H9 (cell line): ENCODE data around the gene IL18R1. TPM values are rescaled to one million over a fixed set of nuclear protein-coding genes. Genes with fewer than 3 reads are reported as not detected.

Experiments
- DNase-seq: peaks from one replicate; pipeline ENCODE4 v3.0.0-alpha.2; 2017
- H2AFZ ChIP-seq: one replicate; pipeline ENCODE4 v1.6.1; 2013; ENCODE audit warnings: mild to moderate bottlenecking, low read length, control low read depth, moderate library complexity
- H2AK5ac ChIP-seq: 2 replicates; pipeline ENCODE4 v1.6.1; 2013; ENCODE audit warnings: low read length, control low read depth, mixed read lengths; ENCODE audit not compliant: insufficient read length
- H2BK120ac ChIP-seq: one replicate; pipeline ENCODE4 v1.6.1; 2013; ENCODE audit warnings: low read depth, mild to moderate bottlenecking, low read length, control low read depth, inconsistent platforms; ENCODE audit not compliant: poor library complexity, severe bottlenecking
- H2BK12ac ChIP-seq: 2 replicates; pipeline ENCODE4 v1.6.1; 2013; ENCODE audit warnings: low read length, control low read depth, mixed read lengths, low read depth; ENCODE audit not compliant: insufficient read length
- H2BK15ac ChIP-seq: 2 replicates; pipeline ENCODE4 v1.6.1; 2013; ENCODE audit warnings: low read depth, low read length, control low read depth
- H2BK20ac ChIP-seq: one replicate; pipeline ENCODE4 v1.6.1; 2013; ENCODE audit warnings: low read depth, mild to moderate bottlenecking, low read length, control low read depth, inconsistent platforms; ENCODE audit not compliant: poor library complexity, severe bottlenecking
- H2BK5ac ChIP-seq: 2 replicates; pipeline ENCODE4 v1.6.1; 2013; ENCODE audit warnings: low read length, control low read depth, mixed read lengths; ENCODE audit not compliant: insufficient read length
- H3K14ac ChIP-seq: 2 replicates; pipeline ENCODE4 v1.6.1; 2013; ENCODE audit warnings: low read length, control low read depth; ENCODE audit not compliant: insufficient read depth
- H3K18ac ChIP-seq: 2 replicates; pipeline ENCODE4 v1.6.1; 2013; ENCODE audit warnings: low read depth, mild to moderate bottlenecking, mixed read lengths, low read length, control low read depth; ENCODE audit not compliant: insufficient read length
- H3K23ac ChIP-seq: 2 replicates; pipeline ENCODE4 v1.6.1; 2013; ENCODE audit warnings: low read length, control low read depth, mixed read lengths, low read depth; ENCODE audit not compliant: insufficient read length
- H3K23me2 ChIP-seq: 2 replicates; pipeline ENCODE4 v1.6.1; 2013; ENCODE audit warnings: low read depth, mild to moderate bottlenecking, mixed read lengths, low read length, control low read depth; ENCODE audit not compliant: insufficient read length, poor library complexity, severe bottlenecking
- H3K27ac ChIP-seq: 2 replicates; pipeline ENCODE4 v1.5.1; 2013; ENCODE audit warnings: low read length, control low read depth, mixed read lengths, low read depth; ENCODE audit not compliant: insufficient read length
- H3K27me3 ChIP-seq: 2 replicates; pipeline ENCODE4 v1.6.1; 2013; ENCODE audit warnings: low read length, control low read depth, inconsistent platforms; ENCODE audit not compliant: insufficient read depth
- H3K4ac ChIP-seq: 2 replicates; pipeline ENCODE4 v1.6.1; 2013; ENCODE audit warnings: low read depth, mild to moderate bottlenecking, control low read depth, inconsistent platforms, low read length, moderate library complexity
- H3K4me1 ChIP-seq: 2 replicates; pipeline ENCODE4 v1.6.1; 2013; ENCODE audit warnings: low read length, control low read depth, inconsistent platforms; ENCODE audit not compliant: insufficient read depth
- H3K4me2 ChIP-seq: 2 replicates; pipeline ENCODE4 v1.6.1; 2013; ENCODE audit warnings: low read length, control low read depth, mixed read lengths; ENCODE audit not compliant: insufficient read length, insufficient read depth
- H3K56ac ChIP-seq: 2 replicates; pipeline ENCODE4 v1.6.1; 2013; ENCODE audit warnings: low read depth, mild to moderate bottlenecking, mixed read lengths, low read length, control low read depth; ENCODE audit not compliant: insufficient read length
- H3K79me1 ChIP-seq: 2 replicates; pipeline ENCODE4 v1.6.1; 2013; ENCODE audit warnings: low read depth, mild to moderate bottlenecking, moderate library complexity, low read length, control low read depth, inconsistent platforms; ENCODE audit not compliant: insufficient read depth, poor library complexity, severe bottlenecking
- H3K79me2 ChIP-seq: 2 replicates; pipeline ENCODE4 v1.6.1; 2013; ENCODE audit warnings: low read length, control low read depth, inconsistent platforms; ENCODE audit not compliant: insufficient read depth
- H3K9ac ChIP-seq: 2 replicates; pipeline ENCODE4 v1.6.1; 2013; ENCODE audit warnings: low read length, control low read depth, mixed read lengths; ENCODE audit not compliant: insufficient read length; ENCODE audit errors: extremely low read depth
- H3K9me3 ChIP-seq: one replicate; pipeline ENCODE4 v1.6.1; 2013; ENCODE audit warnings: low read depth, low read length, inconsistent platforms; ENCODE audit not compliant: control insufficient read depth
- H3T11ph ChIP-seq: one replicate; pipeline ENCODE4 v1.6.1; 2013; ENCODE audit warnings: mild to moderate bottlenecking, low read length, control low read depth, inconsistent platforms
- H4K20me1 ChIP-seq: one replicate; pipeline ENCODE4 v1.6.1; 2013; ENCODE audit not compliant: control insufficient read depth, insufficient read length, insufficient read depth
- H4K5ac ChIP-seq: 2 replicates; pipeline ENCODE4 v1.6.1; 2013; ENCODE audit warnings: low read depth, mild to moderate bottlenecking, mixed read lengths, low read length, control low read depth; ENCODE audit not compliant: insufficient read length
- H4K8ac ChIP-seq: replicated peaks from 2 replicates; pipeline ENCODE4 v1.6.1; 2013; ENCODE audit warnings: low read length, control low read depth, mixed read lengths, low read depth; ENCODE audit not compliant: insufficient read length
- H4K91ac ChIP-seq: 2 replicates; pipeline ENCODE4 v1.6.1; 2013; ENCODE audit warnings: low read depth, mild to moderate bottlenecking, moderate library complexity, mixed read lengths, low read length, control low read depth; ENCODE audit not compliant: insufficient read length
- H3K27ac Mint-ChIP-seq, 3 experiments: 2 replicates in 2 of 3; 3 replicates in 1 of 3; pipeline ENCODE4 v1.8.0; 2020 to 2021; ENCODE audit warnings: mixed read lengths in 3 of 3, mild to moderate bottlenecking in 1 of 3, moderate library complexity in 1 of 3
- H3K27me3 Mint-ChIP-seq: 2 replicates; pipeline ENCODE4 v1.8.0; 2021; ENCODE audit warnings: low read depth, mild to moderate bottlenecking, moderate library complexity, mixed read lengths
- H3K36me3 Mint-ChIP-seq, 3 experiments: 2 replicates in 2 of 3; 3 replicates in 1 of 3; pipeline ENCODE4 v1.8.0; 2020 to 2021; ENCODE audit warnings: low read depth in 3 of 3, mixed read lengths in 3 of 3; ENCODE audit not compliant: insufficient read depth in 1 of 3
- H3K4me1 Mint-ChIP-seq, 2 experiments: 2 replicates each; pipeline ENCODE4 v1.8.0; 2020; ENCODE audit warnings: mixed read lengths in 2 of 2
- H3K4me3 Mint-ChIP-seq, 2 experiments: 2 replicates in 1 of 2; 3 replicates in 1 of 2; pipeline ENCODE4 v1.8.0; 2020 to 2021; ENCODE audit warnings: mild to moderate bottlenecking in 2 of 2, mixed read lengths in 2 of 2, moderate library complexity in 1 of 2
- H3K9me3 Mint-ChIP-seq, 2 experiments: 2 replicates in 1 of 2; 3 replicates in 1 of 2; pipeline ENCODE4 v1.8.0; 2020; ENCODE audit warnings: mild to moderate bottlenecking in 2 of 2, mixed read lengths in 2 of 2, moderate library complexity in 1 of 2
- total RNA-seq: library from RNA; stranded (reverse); gene quantifications from 2 replicates; pipeline ENCODE4 v1.2.1, GENCODE V29; 2021
- TF ChIP-seq, protein P1 (sequence below): fragments of 200-600 bp; sonication (generic); conservative IDR thresholded peaks from 3 replicates; pipeline ENCODE4 v1.8.0; 2021; ENCODE audit warnings: antibody characterized with exemption, mild to moderate bottlenecking

IL18R1 gene
- total RNA-seq, 1 experiment from 2014 or later = not detected

DNA sequence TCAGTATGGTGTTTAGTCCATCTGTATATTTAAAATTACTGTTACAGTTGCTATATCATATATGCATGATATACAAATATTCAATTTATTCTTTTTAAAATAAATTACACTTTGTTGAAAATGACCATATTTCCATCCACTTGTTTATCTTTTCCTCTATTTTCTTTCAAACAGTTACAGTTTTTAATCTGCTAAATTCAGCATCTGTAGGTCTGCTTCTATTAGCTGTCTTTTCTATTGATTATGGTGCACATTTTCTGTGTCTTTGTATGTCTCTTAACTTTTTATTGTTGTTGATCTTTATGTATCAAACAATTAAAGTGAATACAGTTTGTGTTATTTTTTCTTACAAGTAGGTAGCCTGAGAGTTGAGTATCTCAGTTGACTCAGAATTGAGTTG lies 28.1 kb downstream of the IL18R1 start:
- H3K4me2 ChIP-seq = no peak overlapping the region
- Mint-ChIP-seq H3K9me3 (peaks cover 27 to 37% of the 10 kb centered on the region in 2 experiments), H3K4me3 (no peak overlapping the region), H3K4me1 (no peaks in the 10 kb centered on the region), H3K36me3 (peaks cover 0 to 10% (median 3%) of the 10 kb centered on the region in 3 experiments; a peak in 5 of 7 replicates), H3K27ac (no peak overlapping the region), H3K27me3 (no peaks in the 10 kb centered on the region; the same call in 1 of the 2 replicates)
- no peak overlapping the region for H4K91ac ChIP-seq
- no peak overlapping the region for H3K14ac ChIP-seq
- H2AFZ ChIP-seq = no peak overlapping the region
- H3K23ac ChIP-seq = no peak overlapping the region
- H3T11ph ChIP-seq = no peak overlapping the region
- H3K27me3 ChIP-seq = no peaks in the 10 kb centered on the region
- no peak overlapping the region for H2BK12ac ChIP-seq
- no peak overlapping the region for H3K4ac ChIP-seq
- no peaks in the 10 kb centered on the region for H3K79me2 ChIP-seq
- no peaks in the 10 kb centered on the region for H4K20me1 ChIP-seq
- no peak for DNase-seq
- H3K9ac ChIP-seq = no peak overlapping the region
- H2BK20ac ChIP-seq = no peak overlapping the region
- no peak overlapping the region for H3K18ac ChIP-seq
- H2AK5ac ChIP-seq = no peak overlapping the region
- no peaks in the 10 kb centered on the region for H3K79me1 ChIP-seq
- no peak overlapping the region for H3K56ac ChIP-seq
- peaks cover 3% of the 10 kb centered on the region for H3K23me2 ChIP-seq
- H3K9me3 ChIP-seq = peaks cover 5% of the 10 kb centered on the region
- no peak overlapping the region for H2BK5ac ChIP-seq
- no peak overlapping the region for H2BK120ac ChIP-seq
- no peak overlapping the region for H2BK15ac ChIP-seq
- TF ChIP-seq, protein P1, sequence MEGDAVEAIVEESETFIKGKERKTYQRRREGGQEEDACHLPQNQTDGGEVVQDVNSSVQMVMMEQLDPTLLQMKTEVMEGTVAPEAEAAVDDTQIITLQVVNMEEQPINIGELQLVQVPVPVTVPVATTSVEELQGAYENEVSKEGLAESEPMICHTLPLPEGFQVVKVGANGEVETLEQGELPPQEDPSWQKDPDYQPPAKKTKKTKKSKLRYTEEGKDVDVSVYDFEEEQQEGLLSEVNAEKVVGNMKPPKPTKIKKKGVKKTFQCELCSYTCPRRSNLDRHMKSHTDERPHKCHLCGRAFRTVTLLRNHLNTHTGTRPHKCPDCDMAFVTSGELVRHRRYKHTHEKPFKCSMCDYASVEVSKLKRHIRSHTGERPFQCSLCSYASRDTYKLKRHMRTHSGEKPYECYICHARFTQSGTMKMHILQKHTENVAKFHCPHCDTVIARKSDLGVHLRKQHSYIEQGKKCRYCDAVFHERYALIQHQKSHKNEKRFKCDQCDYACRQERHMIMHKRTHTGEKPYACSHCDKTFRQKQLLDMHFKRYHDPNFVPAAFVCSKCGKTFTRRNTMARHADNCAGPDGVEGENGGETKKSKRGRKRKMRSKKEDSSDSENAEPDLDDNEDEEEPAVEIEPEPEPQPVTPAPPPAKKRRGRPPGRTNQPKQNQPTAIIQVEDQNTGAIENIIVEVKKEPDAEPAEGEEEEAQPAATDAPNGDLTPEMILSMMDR = no peak
- H4K5ac ChIP-seq = no peak overlapping the region
- H3K27ac ChIP-seq = no peak overlapping the region
- no peaks in the 10 kb centered on the region for H3K4me1 ChIP-seq
- H4K8ac ChIP-seq = no peak overlapping the region
